ENCODE results near the gene CCSER1.

CCSER1 gene

GRCh38 chr4:90084967-90085295 lies 42.3 kb upstream of the CCSER1 start:
- in situ Hi-C loops (cut with MboI; ENCODE audit: low sequenced_read_pairs, unreplicated experiment): no loop called here
- DNase-seq (ENCODE audit: low spot score): no peak

GRCh38 chr4:90093526-90093925 lies 33.7 kb upstream of the CCSER1 start:
- in situ Hi-C loops (cut with MboI; ENCODE audit: low sequenced_read_pairs, unreplicated experiment): no loop called here
- DNase-seq (ENCODE audit: low spot score): no peak
- no peak for TF ChIP-seq CTCF (IDR thresholded peaks at IDR 0.05; ENCODE audit: borderline replicate concordance, control extremely low read depth, extremely low read depth, insufficient read depth, missing control alignments)

More at GRCh38 chr4:90084967-90085295, 42.3 kb upstream of the CCSER1 start:
- TF ChIP-seq CTCF (IDR thresholded peaks at IDR 0.05; ENCODE audit: borderline replicate concordance, control extremely low read depth, extremely low read depth, insufficient read depth, missing control alignments): no peak

DNA sequence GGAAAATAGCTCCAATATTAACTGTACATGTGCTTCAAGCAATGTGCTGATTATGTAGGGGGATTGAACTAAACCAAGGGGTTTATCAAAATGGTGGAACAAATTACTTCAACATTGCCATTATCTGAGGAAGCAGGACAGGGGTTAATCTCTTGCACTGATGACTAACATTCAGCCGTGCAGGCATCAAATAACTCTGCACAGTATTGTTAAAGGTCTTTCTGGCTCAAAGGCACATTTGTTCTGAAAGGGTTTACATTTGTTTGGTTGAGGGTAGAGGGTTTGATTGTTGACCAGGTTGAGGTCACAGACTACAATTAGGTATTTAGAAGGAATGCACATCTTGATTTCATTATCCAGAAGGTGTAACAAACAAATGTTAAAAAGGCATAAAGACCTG lies 32.2 kb upstream of the CCSER1 start:
- DNase-seq (ENCODE audit: low spot score): no peak
- in situ Hi-C loops (cut with MboI; ENCODE audit: low sequenced_read_pairs, unreplicated experiment): no loop called here
- TF ChIP-seq CTCF (IDR thresholded peaks at IDR 0.05; ENCODE audit: borderline replicate concordance, control extremely low read depth, extremely low read depth, insufficient read depth, missing control alignments): no peak

DNA sequence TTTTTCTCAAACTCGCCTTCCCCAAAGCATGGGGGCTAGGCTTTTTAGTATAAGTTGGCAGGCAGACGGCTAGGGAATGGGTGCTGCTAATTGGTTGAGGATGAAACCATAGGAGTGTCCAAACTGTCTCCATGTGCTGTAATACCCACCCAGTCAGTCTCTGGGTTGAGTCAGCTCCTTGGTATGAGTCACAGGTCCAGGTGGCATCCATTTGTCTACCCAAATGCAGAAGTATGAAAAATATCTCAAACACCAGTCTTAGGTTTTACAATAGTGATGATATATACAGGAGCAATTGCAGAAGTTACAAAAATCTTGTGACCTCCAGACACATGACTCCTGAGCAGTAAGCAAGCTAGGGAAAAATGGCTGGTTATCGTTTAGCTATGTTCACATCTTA lies 27.4 kb upstream of the CCSER1 start:
- no peak for TF ChIP-seq CTCF (IDR thresholded peaks at IDR 0.05; ENCODE audit: borderline replicate concordance, control extremely low read depth, extremely low read depth, insufficient read depth, missing control alignments)
- no peak for DNase-seq (ENCODE audit: low spot score)
- in situ Hi-C loops (cut with MboI; ENCODE audit: low sequenced_read_pairs, unreplicated experiment): no loop called here

GRCh38 chr4:90103991-90104390 lies 23.2 kb upstream of the CCSER1 start:
- in situ Hi-C loops (cut with MboI; ENCODE audit: low sequenced_read_pairs, unreplicated experiment): no loop called here
- DNase-seq (ENCODE audit: low spot score): no peak
- TF ChIP-seq CTCF (IDR thresholded peaks at IDR 0.05; ENCODE audit: borderline replicate concordance, control extremely low read depth, extremely low read depth, insufficient read depth, missing control alignments): no peak

- no peak for DNase-seq (ENCODE audit: low spot score)
- in situ Hi-C loops (cut with MboI; ENCODE audit: low sequenced_read_pairs, unreplicated experiment): no loop called here
- TF ChIP-seq CTCF (IDR thresholded peaks at IDR 0.05; ENCODE audit: borderline replicate concordance, control extremely low read depth, extremely low read depth, insufficient read depth, missing control alignments): no peak
Observed at GRCh38 chr4:90105274-90105673, 21.9 kb upstream of the CCSER1 start.

- in situ Hi-C loops (cut with MboI; ENCODE audit: low sequenced_read_pairs, unreplicated experiment): no loop called here
- no peak for DNase-seq (ENCODE audit: low spot score)
- TF ChIP-seq CTCF (IDR thresholded peaks at IDR 0.05; ENCODE audit: borderline replicate concordance, control extremely low read depth, extremely low read depth, insufficient read depth, missing control alignments): no peak
Observed at GRCh38 chr4:90112715-90113114, 14.5 kb upstream of the CCSER1 start.

All from GM13976 (cell line).